Measurements from ENCODE around the gene BST2.

DNA sequence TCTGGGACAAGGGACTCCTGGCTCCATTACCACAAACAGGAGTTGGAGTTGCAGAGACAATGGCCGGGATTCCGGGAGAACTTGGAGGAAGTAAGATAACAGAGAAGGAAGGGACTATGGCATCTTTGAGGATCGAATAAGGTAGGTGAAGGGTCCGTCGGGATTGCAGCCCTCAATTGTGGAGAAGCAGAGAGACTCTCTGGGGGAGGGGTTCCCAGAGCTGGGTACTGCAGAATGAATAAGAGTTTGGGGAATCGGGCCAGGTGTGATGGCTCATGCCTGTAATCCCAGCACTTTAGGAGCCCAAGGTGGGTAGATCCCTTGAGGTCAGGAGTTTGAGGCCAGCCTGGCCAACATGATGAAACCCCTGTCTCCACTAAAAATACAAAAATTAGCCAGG is 3.8 kb downstream of the BST2 start:
- TF ChIP-seq, protein P1, sequence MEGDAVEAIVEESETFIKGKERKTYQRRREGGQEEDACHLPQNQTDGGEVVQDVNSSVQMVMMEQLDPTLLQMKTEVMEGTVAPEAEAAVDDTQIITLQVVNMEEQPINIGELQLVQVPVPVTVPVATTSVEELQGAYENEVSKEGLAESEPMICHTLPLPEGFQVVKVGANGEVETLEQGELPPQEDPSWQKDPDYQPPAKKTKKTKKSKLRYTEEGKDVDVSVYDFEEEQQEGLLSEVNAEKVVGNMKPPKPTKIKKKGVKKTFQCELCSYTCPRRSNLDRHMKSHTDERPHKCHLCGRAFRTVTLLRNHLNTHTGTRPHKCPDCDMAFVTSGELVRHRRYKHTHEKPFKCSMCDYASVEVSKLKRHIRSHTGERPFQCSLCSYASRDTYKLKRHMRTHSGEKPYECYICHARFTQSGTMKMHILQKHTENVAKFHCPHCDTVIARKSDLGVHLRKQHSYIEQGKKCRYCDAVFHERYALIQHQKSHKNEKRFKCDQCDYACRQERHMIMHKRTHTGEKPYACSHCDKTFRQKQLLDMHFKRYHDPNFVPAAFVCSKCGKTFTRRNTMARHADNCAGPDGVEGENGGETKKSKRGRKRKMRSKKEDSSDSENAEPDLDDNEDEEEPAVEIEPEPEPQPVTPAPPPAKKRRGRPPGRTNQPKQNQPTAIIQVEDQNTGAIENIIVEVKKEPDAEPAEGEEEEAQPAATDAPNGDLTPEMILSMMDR (optimal IDR thresholded peaks at IDR 0.05 in 1 of 3, IDR thresholded peaks at IDR 0.05 in 1 of 3, conservative IDR thresholded peaks at IDR 0.05 in 1 of 3; ENCODE audit: extremely low read depth in 1 of 3, insufficient read depth in 2 of 3, low read length in 3 of 3): no peak
- TF ChIP-seq EZH2 (IDR thresholded peaks at IDR 0.05; ENCODE audit: low read length): no peak
